Fibroblast of skin of right quadriceps (primary cell): ENCODE data around the gene PLK1.
"Not testable (repeated sequence)": the region's sequence is repeated elsewhere in the genome, so short reads cannot be mapped to it uniquely, and the experiment has no call there.

Experiments used
- DNase-seq: peaks from one replicate; pipeline ENCODE4 v3.0.0-alpha.2; 2013

Gene PLK1

DNA sequence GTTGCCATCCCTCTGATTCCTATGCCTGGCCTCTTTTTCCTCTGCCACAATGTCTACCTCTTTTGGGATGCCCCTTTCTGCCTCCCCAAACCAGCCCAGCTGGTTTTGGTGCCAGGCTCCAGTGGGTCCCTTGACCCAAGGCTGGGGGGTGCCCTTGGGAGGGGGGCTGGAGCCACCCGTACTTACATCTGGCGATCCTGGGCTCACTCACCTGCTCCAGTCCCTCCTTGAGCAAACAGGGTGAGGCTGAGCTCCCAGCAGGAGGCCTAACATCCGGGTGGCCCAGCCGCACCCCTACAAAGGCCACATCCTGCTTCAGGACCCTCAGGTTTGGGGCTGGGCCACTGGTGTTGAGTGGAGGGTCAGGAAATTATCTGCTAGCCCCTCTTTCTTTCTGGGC lies 33.1 kb downstream of the PLK1 start:
- no peak for DNase-seq

DNA sequence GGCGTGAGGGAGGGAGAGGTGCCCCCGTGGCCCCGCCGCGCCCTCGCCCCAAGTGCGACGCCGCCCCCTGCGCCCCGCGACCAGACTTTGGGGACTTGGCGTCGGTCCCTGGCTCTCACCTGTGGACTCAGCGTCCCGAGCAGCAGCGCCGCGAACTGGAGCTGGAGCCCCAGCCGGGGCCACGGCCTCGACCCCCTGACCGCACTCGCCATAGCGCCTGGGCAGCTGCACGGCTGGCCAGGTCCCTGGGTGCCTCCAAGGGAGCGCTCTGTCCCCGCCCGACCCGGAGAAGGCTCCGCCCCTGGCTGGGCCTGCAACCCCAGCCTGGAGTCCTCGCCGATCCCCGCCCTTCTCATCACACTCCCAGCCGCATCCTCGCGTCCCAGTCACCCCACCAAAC lies 34.3 kb downstream of the PLK1 start, which contains the start of gene ERN2:
ERN2 (minus strand) TSS at position 247 of the 400 bp plus-strand sequence; CDS start at position 212, 35 bp downstream.
- DNase-seq, result no peak

DNA sequence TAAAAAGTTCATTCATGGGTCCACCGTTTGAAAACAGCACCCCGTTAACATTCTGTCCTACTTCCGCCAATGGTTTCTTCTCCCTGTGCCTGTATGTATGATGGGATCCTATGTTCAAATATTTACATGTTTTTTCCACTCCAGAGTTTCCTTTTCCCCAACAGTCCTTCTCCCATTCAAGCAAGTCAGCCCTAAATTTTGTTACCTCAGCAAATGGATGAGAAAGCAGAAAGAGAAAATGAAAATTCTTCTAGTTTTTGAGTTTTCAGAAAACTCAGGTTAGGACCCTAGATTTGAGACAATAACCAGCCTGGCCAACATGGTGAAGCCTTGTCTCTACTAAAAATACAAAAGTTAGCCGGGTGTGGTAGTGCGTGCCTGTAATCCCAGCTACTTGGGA lies 37.8 kb downstream of the PLK1 start:
- DNase-seq, result no peak

DNA sequence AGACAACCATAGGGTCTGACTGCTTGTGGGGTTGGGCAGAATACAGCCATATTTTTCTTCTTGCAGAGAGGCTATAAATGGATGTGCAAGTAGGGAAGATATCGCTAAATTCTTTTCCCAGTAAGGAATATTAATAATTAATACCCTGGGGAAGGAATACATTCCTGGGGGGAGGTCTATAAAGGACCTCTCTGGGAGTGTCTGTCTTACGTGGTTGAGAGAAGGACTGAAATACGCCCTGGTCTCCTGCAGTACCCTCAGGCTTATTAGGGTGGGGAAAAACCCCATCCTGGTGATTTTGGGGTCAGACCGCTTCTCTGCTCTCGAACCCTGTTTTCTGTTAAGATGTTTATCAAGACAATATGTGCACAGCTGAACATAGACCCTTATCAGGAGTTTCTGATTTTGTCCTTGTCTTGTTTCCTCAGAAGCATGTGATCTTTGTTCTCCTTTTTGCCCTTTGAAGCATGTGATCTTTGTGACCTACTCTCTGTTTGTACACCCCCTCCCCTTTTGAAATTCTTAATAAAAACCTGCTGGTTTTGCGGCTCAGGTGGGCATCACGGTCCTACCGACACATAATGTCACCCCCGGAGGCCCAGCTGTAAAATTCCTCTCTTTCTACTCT lies 44.0 kb downstream of the PLK1 start:
- not testable (repeated sequence) for DNase-seq

DNA sequence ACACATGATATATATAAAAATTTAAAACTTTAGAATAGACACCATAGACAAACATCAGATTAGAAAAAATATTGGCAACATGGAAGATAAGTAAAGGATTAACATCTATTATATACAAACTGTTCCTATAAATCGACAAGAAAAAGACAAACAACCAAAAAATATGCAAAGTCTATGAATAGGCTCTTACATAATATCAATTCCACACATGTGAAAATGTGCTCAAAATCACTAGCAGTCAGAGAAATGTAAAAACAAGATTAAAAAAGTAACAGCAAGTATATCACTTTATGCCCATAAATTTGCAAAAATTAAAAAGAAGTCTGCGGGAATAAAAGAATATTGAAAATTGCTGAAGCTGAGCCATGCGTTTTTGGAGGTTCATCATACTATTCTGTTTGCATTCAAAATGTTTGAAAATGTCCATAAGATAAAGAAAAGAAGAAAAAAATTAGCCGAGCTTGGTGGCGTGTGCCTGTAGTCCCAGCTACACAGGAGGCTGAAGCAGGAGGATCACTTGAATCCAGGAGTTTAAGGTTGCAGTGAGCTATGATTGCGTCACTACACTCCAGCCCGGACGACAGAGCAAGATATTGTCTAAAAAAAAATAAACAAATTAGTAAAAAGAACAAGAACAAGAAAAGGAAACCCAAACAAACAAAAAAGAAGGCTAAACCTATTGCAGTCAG lies 45.6 kb downstream of the PLK1 start:
- no peak for DNase-seq

DNA sequence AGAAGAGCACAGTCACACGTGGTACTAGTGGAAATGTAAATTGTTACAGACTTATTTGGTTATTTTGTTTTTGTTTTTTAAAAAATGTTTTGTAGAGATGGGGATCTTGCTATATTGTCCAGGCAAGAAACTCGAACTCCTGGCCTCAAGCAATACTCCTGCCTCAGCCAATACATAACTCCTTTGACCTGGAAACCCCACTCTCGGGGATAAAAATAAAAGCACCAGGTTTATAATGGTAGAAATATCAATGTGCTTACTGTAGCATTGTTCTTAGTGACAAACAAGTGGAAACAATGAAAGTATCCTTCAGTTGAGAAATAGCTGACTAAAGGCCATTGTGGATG lies 46.1 kb downstream of the PLK1 start:
- no peak for DNase-seq

DNA sequence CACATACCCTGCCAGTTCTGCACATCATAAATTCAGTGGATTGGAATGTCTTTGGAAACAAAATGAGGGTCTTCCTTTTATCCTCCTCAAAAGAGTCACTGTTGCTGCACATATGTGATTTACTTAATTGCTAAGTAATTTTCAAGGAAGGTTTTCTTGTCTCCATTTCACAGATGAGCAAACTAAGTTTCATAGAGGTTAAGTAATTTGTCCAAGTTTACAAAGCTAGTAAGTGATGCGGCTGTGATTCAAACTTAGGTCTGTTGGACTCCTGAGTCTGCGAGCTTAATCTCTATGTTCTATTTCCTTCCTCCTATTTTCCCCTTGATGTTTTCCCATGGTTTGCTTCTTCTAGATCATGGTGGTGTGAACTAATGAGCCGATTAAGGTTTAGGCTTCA lies 48.0 kb downstream of the PLK1 start:
- no peak for DNase-seq

DNA sequence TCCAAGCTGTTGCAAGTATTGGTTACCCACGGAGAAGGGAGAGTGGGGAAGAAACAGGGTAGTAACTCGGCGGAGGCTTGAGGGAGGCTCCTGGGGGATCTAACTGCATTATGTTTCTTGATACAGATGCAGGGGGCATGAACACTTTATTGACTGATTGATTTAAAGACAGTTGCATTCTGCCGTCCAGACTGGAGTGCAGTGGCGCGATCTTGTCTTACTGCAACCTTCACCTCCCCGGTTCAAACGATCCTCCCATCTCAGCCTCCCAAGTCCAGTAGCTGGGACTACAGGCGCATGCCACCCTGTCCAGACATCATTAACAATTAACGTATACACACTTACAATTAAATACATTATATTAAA lies 49.4 kb downstream of the PLK1 start:
- no peak for DNase-seq

DNA sequence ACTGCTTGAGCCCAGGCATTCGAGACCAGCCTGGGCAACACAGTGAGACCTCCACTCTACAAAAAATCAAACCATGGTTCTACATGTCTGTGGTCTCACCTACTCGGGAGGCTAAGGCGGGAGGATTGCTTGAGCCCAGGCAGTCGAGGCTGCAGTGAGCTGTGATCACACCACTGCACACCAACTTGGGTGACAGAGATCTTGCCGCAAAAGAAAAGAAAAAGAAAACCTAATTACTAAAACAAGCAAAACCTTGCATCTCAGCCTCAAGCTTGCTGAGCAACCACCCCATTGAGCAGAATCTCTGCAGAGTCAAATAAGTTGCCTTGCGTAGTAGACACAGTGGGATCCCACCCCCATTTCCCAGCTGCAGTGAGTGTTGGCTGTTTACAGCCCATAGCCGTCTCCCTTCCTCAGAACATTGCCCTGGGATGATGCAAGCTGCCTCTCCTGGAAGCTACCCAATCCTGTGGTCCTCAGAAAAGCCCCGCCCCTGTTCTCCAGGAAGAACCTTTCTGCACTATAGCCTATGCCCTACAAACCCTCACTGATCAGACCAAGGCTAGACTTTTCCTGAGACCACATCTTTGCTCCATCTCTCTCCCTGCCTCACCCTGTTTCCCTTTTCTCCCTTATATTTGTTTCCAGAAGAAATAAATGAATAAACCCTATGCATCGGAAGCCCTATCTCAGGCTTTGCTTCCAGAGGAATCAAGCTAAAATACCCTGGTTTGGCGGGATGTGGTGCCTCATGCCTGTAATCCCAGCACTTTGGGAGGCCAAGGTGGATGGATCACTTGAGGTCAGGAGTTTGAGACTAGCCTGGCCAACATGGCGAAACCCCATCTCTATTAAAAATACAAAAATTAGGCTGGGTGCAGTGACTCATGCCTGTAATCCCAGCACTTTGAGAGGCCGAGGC lies 51.1 kb downstream of the PLK1 start:
- DNase-seq, result peak; percentile 24

DNA sequence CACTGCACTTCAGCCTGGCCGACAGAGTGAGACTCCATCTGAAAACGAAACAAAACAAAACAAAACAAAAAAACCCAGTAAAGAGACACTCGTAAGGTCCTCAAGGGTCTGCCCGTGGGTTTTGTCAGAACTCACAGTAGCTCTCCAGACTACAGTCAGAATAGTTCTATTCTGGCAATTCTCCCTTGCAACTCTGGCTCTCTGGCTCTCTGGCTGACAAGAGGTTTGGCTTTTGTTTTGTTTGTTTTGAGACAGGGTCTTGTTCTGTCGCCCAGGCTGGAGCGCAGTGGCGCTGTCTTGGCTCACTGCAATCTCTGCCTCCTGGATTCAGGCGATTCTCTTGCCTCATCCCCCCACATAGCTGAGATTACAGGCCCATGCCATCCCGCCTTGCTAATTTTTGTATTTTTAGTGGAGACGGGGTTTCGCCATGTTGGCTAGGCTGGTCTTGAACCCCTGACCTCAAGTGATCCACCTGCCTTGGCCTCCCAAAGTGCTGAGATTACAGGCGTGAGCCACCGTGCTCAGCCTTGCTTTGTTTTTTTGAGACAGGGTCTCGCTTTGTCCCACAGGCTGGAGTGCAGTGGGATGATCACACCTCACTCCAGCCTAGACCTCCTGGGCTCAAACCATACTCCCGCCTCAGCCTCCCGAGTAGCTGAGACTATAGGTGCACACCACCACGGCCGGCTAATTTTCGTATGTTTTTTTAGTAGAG lies 55.6 kb downstream of the PLK1 start:
- no peak for DNase-seq

DNA sequence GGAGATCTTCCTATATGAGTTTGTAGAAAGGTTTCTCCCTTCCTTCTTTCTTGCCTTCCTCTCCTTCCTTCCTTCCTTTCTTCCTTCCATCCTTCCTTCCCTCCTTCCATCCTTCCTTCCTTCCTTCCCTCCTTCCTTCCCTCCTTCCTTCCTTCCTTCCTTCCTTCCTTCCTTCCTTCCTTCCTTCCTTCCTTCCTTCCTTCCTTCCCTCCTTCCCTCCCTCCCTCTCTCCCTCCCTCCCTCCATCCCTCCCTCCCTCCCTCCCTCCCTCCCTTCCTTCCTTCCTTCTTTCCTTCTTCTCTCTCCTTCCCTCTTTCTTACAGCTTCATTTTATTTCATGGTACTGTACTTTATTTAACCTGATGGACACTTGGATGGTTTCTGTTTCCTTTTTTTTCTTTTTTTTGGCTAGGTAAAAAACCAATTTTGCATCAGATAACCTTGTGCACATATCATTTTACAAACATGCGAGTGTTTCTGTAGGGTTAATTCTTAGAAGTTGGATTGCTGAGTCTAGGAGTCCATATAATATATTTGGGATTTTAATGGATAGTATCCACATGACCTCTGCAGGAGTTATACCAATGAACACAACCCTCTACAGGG lies 58.8 kb downstream of the PLK1 start:
- DNase-seq, result not testable (repeated sequence)

DNA sequence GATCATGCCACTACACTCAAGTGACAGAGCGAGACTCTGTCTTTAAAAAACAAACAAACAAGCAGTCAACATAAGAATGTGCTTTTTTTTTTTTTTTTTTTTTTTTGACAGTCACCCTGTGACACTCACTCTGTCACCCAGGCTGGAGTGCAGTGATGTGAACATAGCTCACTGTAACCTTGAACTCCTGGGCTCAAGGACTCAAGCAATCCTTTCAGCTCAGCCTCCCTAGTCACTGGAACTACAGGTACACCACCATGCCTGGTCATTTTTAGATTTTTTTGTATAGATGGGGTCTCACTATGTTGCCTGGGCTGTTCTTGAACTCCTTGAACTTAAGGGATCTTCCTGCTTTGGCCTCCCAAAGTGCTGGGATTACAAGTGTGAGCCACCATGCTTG lies 60.8 kb downstream of the PLK1 start:
- DNase-seq, result no peak
